ENCODE results near the gene CTSE.

DNA sequence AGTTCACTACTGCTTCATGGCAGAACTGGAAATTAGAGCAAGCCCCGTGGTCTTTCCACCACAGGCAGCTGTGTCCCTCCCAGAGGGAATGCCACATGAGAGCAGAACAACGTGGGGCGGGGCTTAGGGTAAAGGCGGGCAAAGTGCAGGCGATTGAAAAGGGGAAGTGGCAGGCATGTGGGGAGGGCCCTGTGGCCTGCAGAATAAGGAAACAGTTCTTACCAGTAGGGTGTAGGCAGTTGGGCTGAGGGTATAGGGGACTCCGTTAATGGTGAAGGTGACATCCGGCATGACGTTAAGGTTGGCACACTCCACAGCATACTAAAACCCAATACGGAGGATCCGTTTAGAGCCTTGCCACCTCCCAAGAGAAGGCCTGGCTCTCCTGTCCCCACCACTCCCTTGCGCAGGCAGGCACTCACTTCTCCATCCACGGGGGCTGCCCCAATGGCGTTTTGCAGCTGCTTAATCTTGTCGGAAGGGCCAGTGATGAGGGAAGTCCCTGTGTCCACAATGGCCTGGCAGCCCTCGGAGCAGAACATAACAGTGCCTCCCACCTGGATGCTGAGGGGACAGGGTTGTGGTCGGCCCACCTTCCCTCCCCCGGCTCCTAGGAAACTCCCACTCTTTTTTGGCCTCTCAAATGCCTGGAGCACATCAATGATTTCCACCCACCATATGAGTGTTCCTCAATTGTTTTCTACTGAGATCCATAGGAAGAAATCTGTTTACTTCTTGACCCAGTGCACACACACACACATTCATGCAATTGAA is 11.4 kb downstream of the CTSE start:
- TF ChIP-seq, protein P1, sequence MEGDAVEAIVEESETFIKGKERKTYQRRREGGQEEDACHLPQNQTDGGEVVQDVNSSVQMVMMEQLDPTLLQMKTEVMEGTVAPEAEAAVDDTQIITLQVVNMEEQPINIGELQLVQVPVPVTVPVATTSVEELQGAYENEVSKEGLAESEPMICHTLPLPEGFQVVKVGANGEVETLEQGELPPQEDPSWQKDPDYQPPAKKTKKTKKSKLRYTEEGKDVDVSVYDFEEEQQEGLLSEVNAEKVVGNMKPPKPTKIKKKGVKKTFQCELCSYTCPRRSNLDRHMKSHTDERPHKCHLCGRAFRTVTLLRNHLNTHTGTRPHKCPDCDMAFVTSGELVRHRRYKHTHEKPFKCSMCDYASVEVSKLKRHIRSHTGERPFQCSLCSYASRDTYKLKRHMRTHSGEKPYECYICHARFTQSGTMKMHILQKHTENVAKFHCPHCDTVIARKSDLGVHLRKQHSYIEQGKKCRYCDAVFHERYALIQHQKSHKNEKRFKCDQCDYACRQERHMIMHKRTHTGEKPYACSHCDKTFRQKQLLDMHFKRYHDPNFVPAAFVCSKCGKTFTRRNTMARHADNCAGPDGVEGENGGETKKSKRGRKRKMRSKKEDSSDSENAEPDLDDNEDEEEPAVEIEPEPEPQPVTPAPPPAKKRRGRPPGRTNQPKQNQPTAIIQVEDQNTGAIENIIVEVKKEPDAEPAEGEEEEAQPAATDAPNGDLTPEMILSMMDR (IDR thresholded peaks at IDR 0.05; ENCODE audit: insufficient read depth, low read length, poor library complexity, severe bottlenecking): no peak
- no peak for TF ChIP-seq EZH2phosphoT487 (conservative IDR thresholded peaks at IDR 0.05; ENCODE audit: low read length)

Data from SU-DHL-6 (cell line).